HepG2 (cell line): ENCODE results near the gene HEATR1. TPM values are rescaled to one million over a fixed set of nuclear protein-coding genes. Genes with fewer than 3 reads are reported as not detected.

Experiments used
- ATF3 ChIP-seq: sonication (generic); formaldehyde crosslinking; IDR thresholded peaks from 2 replicates; pipeline ENCODE4 v1.4.0; 2020; ENCODE audit warnings: missing genetic modification reagents
- ETV6 ChIP-seq: sonication (generic); formaldehyde crosslinking; conservative IDR thresholded peaks from 2 replicates; pipeline ENCODE4 v1.4.0; 2020; ENCODE audit warnings: missing genetic modification reagents
- FOXM1 ChIP-seq: sonication (generic); formaldehyde crosslinking; IDR thresholded peaks from 2 replicates; pipeline ENCODE4 v1.5.0; 2020; ENCODE audit warnings: missing genetic modification reagents
- FOXO1 ChIP-seq: sonication (generic); formaldehyde crosslinking; IDR thresholded peaks from 2 replicates; pipeline ENCODE4 v1.4.0; 2020; ENCODE audit warnings: missing genetic modification reagents
- IKZF5 ChIP-seq: IDR thresholded peaks from 2 replicates; pipeline ENCODE4 v1.6.1; 2018; ENCODE audit warnings: missing genetic modification reagents, mild to moderate bottlenecking, missing compliant biosample characterization
- KAT8 ChIP-seq: IDR thresholded peaks from 2 replicates; pipeline ENCODE4 v1.6.1; 2016; ENCODE audit warnings: missing genetic modification reagents, missing compliant biosample characterization
- MYC ChIP-seq: sonication (generic); formaldehyde crosslinking; IDR thresholded peaks from 2 replicates; pipeline ENCODE4 v1.9.0; 2021; ENCODE audit warnings: missing genetic modification reagents, borderline replicate concordance
- NONO ChIP-seq, 2 experiments: fragments of 450-650 bp in 1 of 2; sonication (generic) in 1 of 2; formaldehyde crosslinking in 1 of 2; IDR thresholded peaks in 1 of 2; conservative IDR thresholded peaks in 1 of 2; 2 replicates each; pipeline versions ENCODE4 v1.6.1 to v1.8.0; 2017 to 2022; ENCODE audit warnings: mild to moderate bottlenecking in 1 of 2, missing genetic modification reagents in 1 of 2, moderate library complexity in 1 of 2
- PHF21A ChIP-seq: sonication (generic); formaldehyde crosslinking; IDR thresholded peaks from 2 replicates; pipeline ENCODE4 v1.5.0; 2020; ENCODE audit warnings: mild to moderate bottlenecking, missing genetic modification reagents
- PHF5A ChIP-seq: IDR thresholded peaks from one replicate; pipeline ENCODE4 v1.6.1; 2018; ENCODE audit warnings: low read depth, missing genetic modification reagents; ENCODE audit not compliant: unreplicated experiment
- POLR2G ChIP-seq: fragments of 200-400 bp; formaldehyde crosslinking; IDR thresholded peaks from 2 replicates; pipeline ENCODE4 v1.6.1; 2018; ENCODE audit warnings: mild to moderate bottlenecking, low read depth, low read length, moderate library complexity
- UBTF ChIP-seq: sonication (generic); formaldehyde crosslinking; IDR thresholded peaks from 2 replicates; pipeline ENCODE4 v1.4.0; 2020; ENCODE audit warnings: mild to moderate bottlenecking, missing genetic modification reagents
- ZBTB7A ChIP-seq: sonication (generic); formaldehyde crosslinking; IDR thresholded peaks from 2 replicates; pipeline ENCODE4 v1.8.0; 2022; ENCODE audit warnings: mild to moderate bottlenecking, missing genetic modification reagents
- ZNF3 ChIP-seq: IDR thresholded peaks from 2 replicates; pipeline ENCODE4 v1.7.0; 2017; ENCODE audit warnings: inconsistent platforms
- ZNF546 ChIP-seq: sonication (generic); formaldehyde crosslinking; conservative IDR thresholded peaks from 2 replicates; pipeline ENCODE4 v1.8.1; 2023; ENCODE audit warnings: mild to moderate bottlenecking, missing genetic modification reagents
- ZNF605 ChIP-seq: sonication (generic); formaldehyde crosslinking; IDR thresholded peaks from 2 replicates; pipeline ENCODE4 v1.8.0; 2022; ENCODE audit warnings: mild to moderate bottlenecking, missing genetic modification reagents
- ZNF740 ChIP-seq: sonication (generic); formaldehyde crosslinking; IDR thresholded peaks from 2 replicates; pipeline ENCODE4 v1.4.0; 2020; ENCODE audit warnings: missing genetic modification reagents
- ZNF746 ChIP-seq: sonication (generic); formaldehyde crosslinking; IDR thresholded peaks from 2 replicates; pipeline ENCODE4 v1.8.0; 2022; ENCODE audit warnings: mild to moderate bottlenecking, missing genetic modification reagents
- ZNF749 ChIP-seq: sonication (generic); formaldehyde crosslinking; IDR thresholded peaks from 2 replicates; pipeline ENCODE4 v1.8.0; 2022; ENCODE audit warnings: mild to moderate bottlenecking, missing genetic modification reagents, moderate library complexity, borderline replicate concordance
- ZNF773 ChIP-seq: sonication (generic); formaldehyde crosslinking; IDR thresholded peaks from 2 replicates; pipeline ENCODE4 v1.4.0; 2020; ENCODE audit warnings: missing genetic modification reagents, borderline replicate concordance
- polyA plus RNA-seq, 8 experiments: library from polyadenylated mRNA; depleted of rRNA in 3 of 8; stranded (reverse) in 7 of 8; unstranded in 1 of 8; fragments of >200 nt; fragmentation: Illumina TruSeq in 4 of 8; extraction: Trizol in 4 of 8; gene quantifications; 2 replicates each; pipeline versions ENCODE4 v1.2.1 to v1.2.3, GENCODE V29; 2011 to 2016; ENCODE audit warnings: low read depth in 4 of 8, missing spikeins in 1 of 8, mixed read lengths in 1 of 8; ENCODE audit not compliant: insufficient read depth in 1 of 8
- total RNA-seq, 5 experiments: library from RNA; depleted of rRNA; stranded (reverse); fragments of >200 nt; fragmentation: Illumina TruSeq; extraction: Trizol; gene quantifications; 2 replicates each; pipeline ENCODE4 v1.2.3, GENCODE V29; 2016; ENCODE audit warnings: low read depth in 1 of 5
- TF ChIP-seq, protein P1 (sequence below): sonication (generic); formaldehyde crosslinking; IDR thresholded peaks from 2 replicates; pipeline ENCODE4 v1.8.0; 2022; ENCODE audit warnings: low read depth, missing genetic modification reagents
- TF ChIP-seq, protein P2 (sequence below): sonication (generic); formaldehyde crosslinking; IDR thresholded peaks from 2 replicates; pipeline ENCODE4 v1.4.0; 2020; ENCODE audit warnings: mild to moderate bottlenecking, missing genetic modification reagents
- TF ChIP-seq, protein P3 (sequence below): conservative IDR thresholded peaks from 2 replicates; pipeline ENCODE4 v1.6.1; 2018; ENCODE audit warnings: missing genetic modification reagents

The HEATR1 gene
- total and polyA plus RNA-seq, 2 of the 13 experiments (the other 11 are each of a cell fraction or from before 2014, with no cell fraction given), result 10.2 to 45.8 TPM

DNA sequence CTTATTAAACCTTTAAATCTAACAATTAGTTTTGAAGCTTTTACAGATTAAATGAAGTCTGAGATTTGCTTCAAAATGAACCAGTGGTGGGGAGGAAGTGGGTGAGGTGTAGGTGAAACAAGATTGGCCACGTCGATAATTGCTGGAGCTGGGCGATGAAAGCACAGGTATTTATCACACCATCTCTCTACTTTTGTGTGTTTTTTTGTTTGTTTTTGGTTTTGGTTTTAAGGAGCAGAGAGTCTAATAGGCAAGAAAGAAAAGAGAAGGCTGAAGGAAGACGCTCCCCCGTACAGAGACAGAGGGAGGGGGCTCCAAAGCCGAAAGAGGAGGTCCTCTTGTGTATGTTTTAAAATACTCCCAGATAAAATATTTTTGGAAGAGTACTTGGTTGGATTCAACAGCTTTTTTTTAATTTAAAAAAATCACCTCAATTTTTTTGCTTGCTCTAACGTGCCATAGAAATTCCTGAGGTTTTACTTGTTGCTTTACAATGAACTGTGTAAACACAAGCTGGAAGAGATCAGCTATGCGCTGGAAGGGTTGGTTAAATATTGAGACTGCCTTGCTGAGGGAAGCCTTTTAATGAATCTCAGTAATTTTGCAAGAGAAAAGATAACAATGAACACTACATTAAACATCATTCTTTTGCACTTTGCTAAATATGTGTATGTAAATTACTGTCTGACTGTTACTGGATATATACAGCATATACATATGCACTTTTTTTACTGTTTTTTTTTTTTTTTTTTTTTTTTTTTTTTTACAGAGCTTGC is 87.2 kb downstream of the HEATR1 start (continued):
- no peak for TF ChIP-seq PHF21A (CRISPR knock-in tag)
- TF ChIP-seq UBTF (CRISPR knock-in tag), result no peak
- no peak for TF ChIP-seq ZNF740 (CRISPR knock-in tag)
- no peak for TF ChIP-seq ZNF605 (CRISPR knock-in tag)
- TF ChIP-seq, protein P1, sequence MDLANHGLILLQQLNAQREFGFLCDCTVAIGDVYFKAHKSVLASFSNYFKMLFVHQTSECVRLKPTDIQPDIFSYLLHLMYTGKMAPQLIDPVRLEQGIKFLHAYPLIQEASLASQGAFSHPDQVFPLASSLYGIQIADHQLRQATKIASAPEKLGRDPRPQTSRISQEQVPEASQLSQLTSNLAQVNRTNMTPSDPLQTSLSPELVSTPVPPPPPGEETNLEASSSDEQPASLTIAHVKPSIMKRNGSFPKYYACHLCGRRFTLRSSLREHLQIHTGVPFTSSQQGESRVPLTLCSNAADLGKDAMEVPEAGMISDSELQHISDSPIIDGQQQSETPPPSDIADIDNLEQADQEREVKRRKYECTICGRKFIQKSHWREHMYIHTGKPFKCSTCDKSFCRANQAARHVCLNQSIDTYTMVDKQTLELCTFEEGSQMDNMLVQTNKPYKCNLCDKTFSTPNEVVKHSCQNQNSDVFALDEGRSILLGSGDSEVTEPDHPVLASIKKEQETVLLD (CRISPR knock-in tag), result no peak
- no peak for TF ChIP-seq ETV6
- TF ChIP-seq FOXM1 (CRISPR knock-in tag), result no peak
- TF ChIP-seq ZNF3 (CRISPR knock-in tag), result no peak
- TF ChIP-seq KAT8 (CRISPR knock-in tag), result 0 out of 2 replicates have a peak, but pooled peaks have one; percentile 25
- TF ChIP-seq IKZF5, result no peak
- TF ChIP-seq ZNF773 (CRISPR knock-in tag), result no peak
- TF ChIP-seq, protein P2, sequence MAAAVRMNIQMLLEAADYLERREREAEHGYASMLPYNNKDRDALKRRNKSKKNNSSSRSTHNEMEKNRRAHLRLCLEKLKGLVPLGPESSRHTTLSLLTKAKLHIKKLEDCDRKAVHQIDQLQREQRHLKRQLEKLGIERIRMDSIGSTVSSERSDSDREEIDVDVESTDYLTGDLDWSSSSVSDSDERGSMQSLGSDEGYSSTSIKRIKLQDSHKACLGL (CRISPR knock-in tag), result no peak
- TF ChIP-seq ZNF746 (CRISPR knock-in tag), result no peak
- TF ChIP-seq ATF3 (CRISPR knock-in tag), result no peak
- TF ChIP-seq ZNF546 (CRISPR knock-in tag), result no peak
- TF ChIP-seq NONO (IDR thresholded peaks at IDR 0.05), result no peak
- no peak for TF ChIP-seq NONO (CRISPR knock-in tag; conservative IDR thresholded peaks at IDR 0.05)
- peak; percentile 37; the same call in 1 of the 2 replicates for TF ChIP-seq FOXO1 (CRISPR knock-in tag)
- no peak for TF ChIP-seq POLR2G
- no peak for TF ChIP-seq ZNF749 (CRISPR knock-in tag)
- no peak for TF ChIP-seq ZBTB7A (CRISPR knock-in tag)
- TF ChIP-seq MYC (CRISPR knock-in tag), result no peak
- TF ChIP-seq, protein P3, sequence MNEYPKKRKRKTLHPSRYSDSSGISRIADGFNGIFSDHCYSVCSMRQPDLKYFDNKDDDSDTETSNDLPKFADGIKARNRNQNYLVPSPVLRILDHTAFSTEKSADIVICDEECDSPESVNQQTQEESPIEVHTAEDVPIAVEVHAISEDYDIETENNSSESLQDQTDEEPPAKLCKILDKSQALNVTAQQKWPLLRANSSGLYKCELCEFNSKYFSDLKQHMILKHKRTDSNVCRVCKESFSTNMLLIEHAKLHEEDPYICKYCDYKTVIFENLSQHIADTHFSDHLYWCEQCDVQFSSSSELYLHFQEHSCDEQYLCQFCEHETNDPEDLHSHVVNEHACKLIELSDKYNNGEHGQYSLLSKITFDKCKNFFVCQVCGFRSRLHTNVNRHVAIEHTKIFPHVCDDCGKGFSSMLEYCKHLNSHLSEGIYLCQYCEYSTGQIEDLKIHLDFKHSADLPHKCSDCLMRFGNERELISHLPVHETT (CRISPR knock-in tag), result no peak
- TF ChIP-seq PHF5A (CRISPR knock-in tag), result no peak
